NCI-H2196 treated with DMSO at 0.1 percent for 48 hours (cell line): ENCODE results near the gene IP6K2.

ENCODE experiments used
- DNase-seq: peaks from one replicate; lab custom pipeline; 2025; ENCODE audit not compliant: unreplicated experiment; lab: John Stamatoyannopoulos, UW

Gene IP6K2

GRCh38 chr3:48674505-48674904, 42.5 kb downstream of the IP6K2 start:
- no peak for DNase-seq

- no peak for DNase-seq
Observed at GRCh38 chr3:48672522-48672921, 44.5 kb downstream of the IP6K2 start.

GRCh38 chr3:48664929-48665328, 52.1 kb downstream of the IP6K2 start:
- no peak for DNase-seq

- DNase-seq: no peak
Observed at GRCh38 chr3:48664313-48664644, 52.7 kb downstream of the IP6K2 start.

- DNase-seq: peak; percentile 82
Observed at GRCh38 chr3:48663489-48664312, 53.3 kb downstream of the IP6K2 start.

- DNase-seq: peak; percentile 27
Observed at GRCh38 chr3:48662753-48663488, 54.1 kb downstream of the IP6K2 start, which contains the start of gene CELSR3. Gene CELSR3, minus strand, starts transcription at chr3:48662886. Its CDS starts 252 bp downstream, at chr3:48662634.

- DNase-seq: no peak
Observed at GRCh38 chr3:48662145-48662752, 54.8 kb downstream of the IP6K2 start.

GRCh38 chr3:48661501-48662144, 55.4 kb downstream of the IP6K2 start:
- DNase-seq: no peak

GRCh38 chr3:48660800-48661400, 56.1 kb downstream of the IP6K2 start:
- no peak for DNase-seq

GRCh38 chr3:48656841-48657281, 60.2 kb downstream of the IP6K2 start:
- no peak for DNase-seq

- no peak for DNase-seq
Observed at GRCh38 chr3:48656061-48656840, 60.8 kb downstream of the IP6K2 start.

- DNase-seq: no peak
Observed at GRCh38 chr3:48655606-48656005, 61.4 kb downstream of the IP6K2 start.

GRCh38 chr3:48655063-48655462, 62.0 kb downstream of the IP6K2 start:
- no peak for DNase-seq

GRCh38 chr3:48652923-48653715, 63.9 kb downstream of the IP6K2 start:
- DNase-seq: no peak

- DNase-seq: no peak
Observed at GRCh38 chr3:48651771-48652170, 65.2 kb downstream of the IP6K2 start.

- DNase-seq: no peak
Observed at GRCh38 chr3:48650723-48651122, 66.3 kb downstream of the IP6K2 start.

- no peak for DNase-seq
Observed at GRCh38 chr3:48648188-48648850, 68.7 kb downstream of the IP6K2 start.

GRCh38 chr3:48647714-48648113, 69.3 kb downstream of the IP6K2 start:
- no peak for DNase-seq
